Smooth muscle cell (in vitro differentiated cells): ENCODE measurements around the gene ADAMTS20. TPM values are rescaled to one million over a fixed set of nuclear protein-coding genes. Genes with fewer than 3 reads are reported as not detected.

Experiments
- DNase-seq: peaks from one replicate; lab custom pipeline; 2025; ENCODE audit not compliant: unreplicated experiment; lab: John Stamatoyannopoulos, UW
- H2AFZ ChIP-seq: fragments of 200-600 bp; sonication (generic); 2 replicates; pipeline ENCODE4 v1.6.0; 2016; ENCODE audit warnings: antibody characterized with exemption, low read depth, mild to moderate bottlenecking
- H3F3A ChIP-seq: fragments of 200-600 bp; sonication (generic); 2 replicates; pipeline ENCODE4 v1.6.0; 2017; ENCODE audit warnings: antibody characterized with exemption, low read depth
- H3K27ac ChIP-seq: fragments of 200-600 bp; sonication (generic); 2 replicates; pipeline ENCODE4 v1.5.1; 2016; ENCODE audit warnings: low read depth, mild to moderate bottlenecking
- H3K27me3 ChIP-seq: fragments of 200-600 bp; sonication (generic); 2 replicates; pipeline ENCODE4 v1.6.1; 2016; ENCODE audit warnings: low read depth, mild to moderate bottlenecking
- H3K36me3 ChIP-seq: fragments of 200-600 bp; sonication (generic); 2 replicates; pipeline ENCODE4 v1.5.1; 2016; ENCODE audit warnings: low read depth
- H3K4me1 ChIP-seq: fragments of 200-600 bp; sonication (generic); 2 replicates; pipeline ENCODE4 v1.5.1; 2016; ENCODE audit warnings: low read depth
- H3K4me2 ChIP-seq: fragments of 200-600 bp; sonication (generic); 2 replicates; pipeline ENCODE4 v1.6.0; 2016; ENCODE audit warnings: mild to moderate bottlenecking
- H3K4me3 ChIP-seq: fragments of 200-600 bp; sonication (generic); 2 replicates; pipeline ENCODE4 v1.5.1; 2016; ENCODE audit warnings: mild to moderate bottlenecking
- H3K79me2 ChIP-seq: fragments of 200-600 bp; sonication (generic); 2 replicates; pipeline ENCODE4 v1.6.0; 2016; ENCODE audit warnings: low read depth, mild to moderate bottlenecking
- H3K9ac ChIP-seq: fragments of 200-600 bp; sonication (generic); 2 replicates; pipeline ENCODE4 v1.6.0; 2016; ENCODE audit warnings: low read depth
- H3K9me3 ChIP-seq: fragments of 200-600 bp; sonication (generic); replicated peaks from 2 replicates; pipeline ENCODE4 v1.5.1; 2016; ENCODE audit warnings: low read depth
- H4K20me1 ChIP-seq: fragments of 200-600 bp; sonication (generic); 2 replicates; pipeline ENCODE4 v1.6.0; 2016; ENCODE audit warnings: low read depth
- CTCF ChIP-seq: fragments of 200-600 bp; sonication (generic); IDR thresholded peaks from 2 replicates; pipeline ENCODE4 v1.5.1; 2017; ENCODE audit warnings: borderline replicate concordance, mild to moderate bottlenecking, antibody characterized with exemption; ENCODE audit not compliant: insufficient read depth, poor library complexity, severe bottlenecking
- WGBS: methylation state at CpG from one replicate; pipeline ENCODE4 v1.1.7; 2016; ENCODE audit warnings: low lambda C conversion rate; 5-methylcytosine and 5-hydroxymethylcytosine counted together
- polyA plus RNA-seq: library from polyadenylated mRNA; unstranded; fragments of >200 nt; fragmentation: Nextera tagmentation; extraction: Ambion mirVana; gene quantifications from 2 replicates; pipeline ENCODE4 v1.2.1, GENCODE V29; 2016
- total RNA-seq: library from RNA; depleted of rRNA; stranded (reverse); fragments of >200 nt; gene quantifications from 2 replicates; pipeline ENCODE4 v1.2.3, GENCODE V29; 2014

The ADAMTS20 gene
- total and polyA plus RNA-seq, 2 experiments from 2014 or later: 1.4 to 4.2 TPM

DNA sequence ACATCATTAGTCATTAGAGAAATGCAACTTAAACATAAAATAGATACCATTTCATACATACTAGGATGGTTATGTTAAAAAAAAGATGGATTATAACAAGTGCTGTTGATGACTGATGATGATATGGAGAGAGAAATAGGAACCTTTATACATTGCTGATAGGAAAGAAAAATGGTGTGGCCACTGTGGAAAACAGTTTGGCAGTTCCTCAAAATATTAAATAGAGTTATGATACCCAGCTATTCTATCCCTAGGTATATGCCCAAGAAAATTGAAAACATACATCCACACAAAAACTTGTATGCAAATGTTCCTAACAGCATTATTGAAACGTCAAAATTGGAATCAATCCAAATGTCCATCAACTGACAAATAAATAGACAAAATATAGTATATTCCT lies 170.1 kb downstream of the ADAMTS20 start:
- Histone ChIP-seq H3K4me2 (no peak overlapping the region), H3K27me3 (no peaks in the 10 kb centered on the region), H3K4me1 (no peaks in the 10 kb centered on the region), H3K4me3 (no peak overlapping the region), H3F3A (no peaks in the 10 kb centered on the region), H3K9ac (no peak overlapping the region), H3K79me2 (no peaks in the 10 kb centered on the region), H4K20me1 (no peaks in the 10 kb centered on the region), H2AFZ (no peak overlapping the region), H3K9me3 (peaks cover 22% of the 10 kb centered on the region), H3K27ac (no peak overlapping the region), H3K36me3 (peaks cover 10% of the 10 kb centered on the region)
- WGBS: 72% methylated on average over 1 of the region's 1 CpG
- no peak for DNase-seq
- no peak for TF ChIP-seq CTCF

DNA sequence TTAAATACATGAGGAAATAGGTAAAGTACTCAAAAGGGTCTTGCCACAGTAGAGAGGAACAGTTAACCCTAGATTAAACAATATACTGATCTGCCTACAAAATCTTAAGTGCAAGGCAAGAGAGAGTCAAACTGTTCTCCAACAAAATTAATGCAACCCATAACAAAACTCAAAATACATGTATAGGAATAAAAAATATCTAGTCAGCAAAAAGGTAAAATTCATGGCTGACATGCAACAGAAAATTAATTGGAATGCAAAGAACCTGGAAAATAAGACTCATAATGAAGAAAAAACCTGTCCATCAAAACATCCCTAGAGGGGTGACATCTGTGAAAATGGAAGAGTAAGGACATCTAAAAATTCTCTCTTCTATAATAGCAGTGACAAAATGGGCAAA lies 173.6 kb downstream of the ADAMTS20 start:
- no peaks in the 10 kb centered on the region for H3K27me3 ChIP-seq
- peaks cover 10% of the 10 kb centered on the region for H3K36me3 ChIP-seq
- no peaks in the 10 kb centered on the region for H4K20me1 ChIP-seq
- peaks cover 22% of the 10 kb centered on the region for H3K9me3 ChIP-seq
- no peak overlapping the region for H3K4me3 ChIP-seq
- no peak for DNase-seq
- H3F3A ChIP-seq: no peaks in the 10 kb centered on the region
- H2AFZ ChIP-seq: no peak overlapping the region
- no peak overlapping the region for H3K4me2 ChIP-seq
- no peak for TF ChIP-seq CTCF
- H3K79me2 ChIP-seq: no peaks in the 10 kb centered on the region
- no peak overlapping the region for H3K9ac ChIP-seq
- no peak overlapping the region for H3K27ac ChIP-seq
- no peaks in the 10 kb centered on the region for H3K4me1 ChIP-seq

GRCh38 chr12:43370263-43370662 lies 181.7 kb downstream of the ADAMTS20 start:
- Histone ChIP-seq H3K4me1 (no peaks in the 10 kb centered on the region), H3F3A (no peaks in the 10 kb centered on the region), H3K4me3 (no peak overlapping the region), H3K9ac (no peak overlapping the region), H3K36me3 (no peaks in the 10 kb centered on the region), H3K4me2 (no peak overlapping the region), H4K20me1 (no peaks in the 10 kb centered on the region), H3K27me3 (no peaks in the 10 kb centered on the region), H3K9me3 (no peaks in the 10 kb centered on the region), H3K27ac (peak overlapping the region; percentile 32), H3K79me2 (no peaks in the 10 kb centered on the region), H2AFZ (no peak overlapping the region)
- TF ChIP-seq CTCF: no peak
- no peak for DNase-seq
- 52% methylated on average over 1 of the region's 1 CpG for WGBS

DNA sequence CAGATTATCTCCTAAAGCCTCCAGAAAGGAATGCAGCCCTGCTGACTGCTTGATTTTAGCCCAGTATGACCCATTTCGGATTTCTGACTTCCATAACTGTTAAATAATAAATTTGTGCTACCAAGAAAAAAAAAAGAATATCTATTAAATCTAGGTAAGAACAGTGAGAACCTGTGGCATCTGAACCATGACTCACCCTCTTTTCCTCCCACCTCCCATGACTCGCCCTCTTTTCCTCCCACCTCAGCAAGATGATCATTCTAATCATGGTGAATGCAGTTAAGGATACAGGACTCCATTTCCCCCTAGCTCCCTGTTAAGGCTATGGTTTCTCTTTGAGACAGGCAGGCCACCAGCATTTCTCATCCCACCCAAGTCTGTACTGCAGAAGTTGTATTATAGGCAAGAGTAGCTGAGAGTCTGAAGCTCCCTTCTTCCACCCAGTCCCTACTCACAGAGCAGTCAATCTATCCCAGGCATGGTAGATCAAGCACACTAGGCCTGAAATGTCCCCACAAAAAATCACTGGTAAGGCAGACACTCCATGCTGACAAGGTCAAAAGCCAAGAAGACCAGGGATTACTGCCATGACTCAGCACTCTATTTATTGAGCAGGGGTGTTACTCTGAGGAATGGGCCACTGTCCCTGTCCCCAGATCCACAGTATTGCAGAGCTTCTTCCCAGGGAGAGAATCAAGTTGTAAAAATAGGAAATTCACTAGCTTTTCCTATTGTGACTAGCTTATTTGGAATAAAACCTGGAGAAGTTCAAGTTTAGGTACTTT lies 188.9 kb downstream of the ADAMTS20 start:
- no peak for TF ChIP-seq CTCF
- H3K4me2 ChIP-seq: no peak overlapping the region
- no peaks in the 10 kb centered on the region for H3K79me2 ChIP-seq
- no peak overlapping the region for H3K27ac ChIP-seq
- no peak overlapping the region for H3K4me3 ChIP-seq
- 93% methylated on average over 2 of the region's 2 CpGs for WGBS
- no peaks in the 10 kb centered on the region for H3K27me3 ChIP-seq
- H2AFZ ChIP-seq: no peak overlapping the region
- no peaks in the 10 kb centered on the region for H3F3A ChIP-seq
- no peak for DNase-seq
- H3K9me3 ChIP-seq: no peaks in the 10 kb centered on the region
- no peaks in the 10 kb centered on the region for H4K20me1 ChIP-seq
- H3K36me3 ChIP-seq: no peaks in the 10 kb centered on the region
- no peak overlapping the region for H3K9ac ChIP-seq
- H3K4me1 ChIP-seq: no peaks in the 10 kb centered on the region
